ENCODE measurements around the gene MAP2K4.

Gene MAP2K4

GRCh38 chr17:11990363-11990983, 30.2 kb upstream of the MAP2K4 start:
- TF ChIP-seq CTCF (IDR thresholded peaks at IDR 0.05; ENCODE audit: low read depth, low read length, missing control alignments) = no peak
- no peak overlapping the region for H3K4me3 ChIP-seq (replicated peaks; ENCODE audit: low read depth, low read length)
- DNase-seq (ENCODE audit: extremely low read depth, low read depth) = no peak

GRCh38 chr17:11991461-11991860, 29.2 kb upstream of the MAP2K4 start:
- no peak for TF ChIP-seq CTCF (IDR thresholded peaks at IDR 0.05; ENCODE audit: low read depth, low read length, missing control alignments)
- no peak for DNase-seq (ENCODE audit: extremely low read depth, low read depth)
- H3K4me3 ChIP-seq (replicated peaks; ENCODE audit: low read depth, low read length) = no peak overlapping the region

- no peak for TF ChIP-seq CTCF (IDR thresholded peaks at IDR 0.05; ENCODE audit: low read depth, low read length, missing control alignments)
- H3K4me3 ChIP-seq (replicated peaks; ENCODE audit: low read depth, low read length) = peak overlapping the region; percentile 91
- peak; percentile 5 for DNase-seq (ENCODE audit: extremely low read depth, low read depth)
Observed at GRCh38 chr17:11996722-11997146, 23.9 kb upstream of the MAP2K4 start.

- peak; percentile 69 for DNase-seq (ENCODE audit: extremely low read depth, low read depth)
- no peak for TF ChIP-seq CTCF (IDR thresholded peaks at IDR 0.05; ENCODE audit: low read depth, low read length, missing control alignments)
- H3K4me3 ChIP-seq (replicated peaks; ENCODE audit: low read depth, low read length) = peak within 1 kb of the TSS; percentile 91
Observed at GRCh38 chr17:11997147-11997971, 23.3 kb upstream of the MAP2K4 start, which contains the start of gene ZNF18. ZNF18 (minus strand) TSS chr17:11997475; CDS start chr17:11992829, 4,646 bp downstream.

- no peak for TF ChIP-seq CTCF (IDR thresholded peaks at IDR 0.05; ENCODE audit: low read depth, low read length, missing control alignments)
- no peak for DNase-seq (ENCODE audit: extremely low read depth, low read depth)
- peak overlapping the region; percentile 91 for H3K4me3 ChIP-seq (replicated peaks; ENCODE audit: low read depth, low read length)
Observed at GRCh38 chr17:11997972-11998233, 22.8 kb upstream of the MAP2K4 start.

- no peak for DNase-seq (ENCODE audit: extremely low read depth, low read depth)
- no peak overlapping the region for H3K4me3 ChIP-seq (replicated peaks; ENCODE audit: low read depth, low read length)
- TF ChIP-seq CTCF (IDR thresholded peaks at IDR 0.05; ENCODE audit: low read depth, low read length, missing control alignments) = no peak
Observed at GRCh38 chr17:11999696-12000095, 21.0 kb upstream of the MAP2K4 start.

All from HFF-Myc (cell line).